ENCODE measurements around the gene GAK.
"Not testable (repeated sequence)": the region's sequence is repeated elsewhere in the genome, so short reads cannot be mapped to it uniquely, and the experiment has no call there.

Gene GAK

GRCh38 chr4:951594-952468 lies 19.7 kb upstream of the GAK start:
- no peak for DNase-seq

- no peak for DNase-seq
Observed at GRCh38 chr4:951186-951585, 19.1 kb upstream of the GAK start.

GRCh38 chr4:950136-951020 lies 18.3 kb upstream of the GAK start:
- no peak for DNase-seq

- DNase-seq, result no peak
Observed at GRCh38 chr4:949656-950055, 17.5 kb upstream of the GAK start.

- DNase-seq, result no peak
Observed at GRCh38 chr4:948936-949300, 16.8 kb upstream of the GAK start.

- DNase-seq, result no peak
Observed at GRCh38 chr4:948101-948935, 16.2 kb upstream of the GAK start.

- no peak for DNase-seq
Observed at GRCh38 chr4:947491-947971, 15.4 kb upstream of the GAK start.

- no peak for DNase-seq
Observed at GRCh38 chr4:946517-947471, 14.7 kb upstream of the GAK start.

GRCh38 chr4:946103-946450 lies 14.0 kb upstream of the GAK start:
- DNase-seq, result no peak

GRCh38 chr4:945274-946102 lies 13.4 kb upstream of the GAK start:
- DNase-seq, result no peak

- DNase-seq, result not testable (repeated sequence)
Observed at GRCh38 chr4:939508-939907, 7.4 kb upstream of the GAK start.

- DNase-seq, result no peak
Observed at GRCh38 chr4:932713-933070, 576 bp upstream of the GAK start.

GRCh38 chr4:931194-931959 lies 739 bp downstream of the GAK start:
- no peak for DNase-seq

- DNase-seq, result no peak
Observed at GRCh38 chr4:930827-931193, 1.3 kb downstream of the GAK start.

- no peak for DNase-seq
Observed at GRCh38 chr4:930028-930551, 2.0 kb downstream of the GAK start.

GRCh38 chr4:929096-929765 lies 2.9 kb downstream of the GAK start:
- no peak for DNase-seq

- DNase-seq, result not testable (repeated sequence)
Observed at GRCh38 chr4:927566-927965, 4.5 kb downstream of the GAK start.

GRCh38 chr4:926538-926937 lies 5.6 kb downstream of the GAK start:
- no peak for DNase-seq

GRCh38 chr4:925771-926500 lies 6.2 kb downstream of the GAK start:
- no peak for DNase-seq
